ENCODE measurements around the gene SPOCK3. TPM values are rescaled to one million over a fixed set of nuclear protein-coding genes. Genes with fewer than 3 reads are reported as not detected.

SPOCK3 gene
- total RNA-seq, 2 experiments from 2014 or later: not detected

DNA sequence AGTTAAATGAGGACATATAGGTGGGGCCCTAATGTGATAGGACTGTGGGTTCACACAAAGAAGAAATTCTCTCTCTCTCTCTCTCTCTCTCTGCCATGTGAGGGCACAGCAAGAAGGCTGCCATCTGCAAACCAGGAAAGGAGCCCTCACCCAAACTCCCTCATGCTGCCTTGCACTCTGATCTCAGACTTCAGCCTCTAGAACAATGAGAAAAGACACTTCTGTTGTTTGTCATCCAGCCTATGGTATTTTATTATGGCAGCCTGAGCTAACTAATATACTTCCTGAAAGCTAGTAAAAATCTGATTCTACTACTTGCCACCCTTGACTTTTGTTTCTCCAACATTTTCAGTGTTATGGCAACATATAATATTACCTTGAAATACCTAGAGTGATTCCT, 425.9 kb downstream of the SPOCK3 start:
- H3K27me3 Mint-ChIP-seq: no peaks in the 10 kb centered on the region
- Histone ChIP-seq H3K9me3 (ENCODE audit: control insufficient read depth in 1 of 2, insufficient read depth in 1 of 2, low read length in 2 of 2) (no peaks in the 10 kb centered on the region), H3K27ac (ENCODE audit: low read depth in 1 of 2, low read length in 2 of 2) (no peak overlapping the region), H3K4me1 (ENCODE audit: insufficient read depth, low read length) (no peaks in the 10 kb centered on the region), H3K4me3 (ENCODE audit: low read length) (no peak overlapping the region), H3K36me3 (ENCODE audit: insufficient read depth, low read length) (no peaks in the 10 kb centered on the region), H3K27me3 (ENCODE audit: control insufficient read depth in 1 of 2, insufficient read depth in 2 of 2, low read length in 2 of 2) (no peaks in the 10 kb centered on the region)
- H3K36me3 Mint-ChIP-seq (ENCODE audit: low read depth): no peaks in the 10 kb centered on the region
- no peaks in the 10 kb centered on the region for H3K4me1 Mint-ChIP-seq (ENCODE audit: low read depth)
- intact Hi-C loops (cut with DNase I, micrococcal nuclease): no loop called here
- ChIA-PET CTCF (no interaction called here), POLR2A (no interaction called here)
- no peak for DNase-seq
- ATAC-seq (ENCODE audit: poor library complexity): no peak
- no peak overlapping the region for H3K4me3 Mint-ChIP-seq
- H3K9me3 Mint-ChIP-seq: peaks cover 5% of the 10 kb centered on the region
- TF ChIP-seq, protein P1, sequence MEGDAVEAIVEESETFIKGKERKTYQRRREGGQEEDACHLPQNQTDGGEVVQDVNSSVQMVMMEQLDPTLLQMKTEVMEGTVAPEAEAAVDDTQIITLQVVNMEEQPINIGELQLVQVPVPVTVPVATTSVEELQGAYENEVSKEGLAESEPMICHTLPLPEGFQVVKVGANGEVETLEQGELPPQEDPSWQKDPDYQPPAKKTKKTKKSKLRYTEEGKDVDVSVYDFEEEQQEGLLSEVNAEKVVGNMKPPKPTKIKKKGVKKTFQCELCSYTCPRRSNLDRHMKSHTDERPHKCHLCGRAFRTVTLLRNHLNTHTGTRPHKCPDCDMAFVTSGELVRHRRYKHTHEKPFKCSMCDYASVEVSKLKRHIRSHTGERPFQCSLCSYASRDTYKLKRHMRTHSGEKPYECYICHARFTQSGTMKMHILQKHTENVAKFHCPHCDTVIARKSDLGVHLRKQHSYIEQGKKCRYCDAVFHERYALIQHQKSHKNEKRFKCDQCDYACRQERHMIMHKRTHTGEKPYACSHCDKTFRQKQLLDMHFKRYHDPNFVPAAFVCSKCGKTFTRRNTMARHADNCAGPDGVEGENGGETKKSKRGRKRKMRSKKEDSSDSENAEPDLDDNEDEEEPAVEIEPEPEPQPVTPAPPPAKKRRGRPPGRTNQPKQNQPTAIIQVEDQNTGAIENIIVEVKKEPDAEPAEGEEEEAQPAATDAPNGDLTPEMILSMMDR (IDR thresholded peaks at IDR 0.05): no peak
- no peak overlapping the region for H3K27ac Mint-ChIP-seq

DNA sequence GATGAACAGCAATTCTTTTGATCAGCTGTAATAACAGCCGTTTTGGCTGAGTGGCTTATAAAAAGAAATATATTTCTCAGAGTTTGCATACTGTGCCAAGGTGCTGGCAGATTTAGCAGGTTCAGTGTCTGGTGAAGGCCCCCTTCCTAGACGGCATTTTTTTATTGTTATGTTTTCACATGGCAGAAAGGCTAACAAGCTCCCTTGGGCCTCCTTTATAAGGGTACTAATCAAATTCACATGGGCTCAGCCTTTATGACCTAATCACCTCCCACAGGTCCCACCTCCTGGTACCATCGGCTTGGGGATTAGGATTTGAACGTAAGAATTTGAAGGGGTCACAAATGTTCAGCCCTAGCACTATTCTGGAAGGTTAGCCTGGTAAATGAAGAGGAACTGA, 431.9 kb downstream of the SPOCK3 start:
- Mint-ChIP-seq H3K27ac (no peak overlapping the region), H3K9me3 (peaks cover 5% of the 10 kb centered on the region), H3K4me3 (no peak overlapping the region), H3K4me1 (ENCODE audit: low read depth) (no peaks in the 10 kb centered on the region), H3K27me3 (no peaks in the 10 kb centered on the region), H3K36me3 (ENCODE audit: low read depth) (no peaks in the 10 kb centered on the region)
- H3K27me3 ChIP-seq (ENCODE audit: control insufficient read depth in 1 of 2, insufficient read depth in 2 of 2, low read length in 2 of 2): no peaks in the 10 kb centered on the region
- peaks cover 0 to 4% of the 10 kb centered on the region in 2 experiments for H3K9me3 ChIP-seq (ENCODE audit: control insufficient read depth in 1 of 2, insufficient read depth in 1 of 2, low read length in 2 of 2)
- no peak for ATAC-seq (ENCODE audit: poor library complexity)
- no peak overlapping the region for H3K4me3 ChIP-seq (ENCODE audit: low read length)
- TF ChIP-seq, protein P1 (IDR thresholded peaks at IDR 0.05): no peak
- no peak for DNase-seq
- ChIA-PET POLR2A (no interaction called here), CTCF (no interaction called here)
- no peak overlapping the region for H3K27ac ChIP-seq (ENCODE audit: low read depth in 1 of 2, low read length in 2 of 2)
- H3K4me1 ChIP-seq (ENCODE audit: insufficient read depth, low read length): no peaks in the 10 kb centered on the region
- H3K36me3 ChIP-seq (ENCODE audit: insufficient read depth, low read length): no peaks in the 10 kb centered on the region
- intact Hi-C loops (cut with DNase I, micrococcal nuclease): no loop called here

DNA sequence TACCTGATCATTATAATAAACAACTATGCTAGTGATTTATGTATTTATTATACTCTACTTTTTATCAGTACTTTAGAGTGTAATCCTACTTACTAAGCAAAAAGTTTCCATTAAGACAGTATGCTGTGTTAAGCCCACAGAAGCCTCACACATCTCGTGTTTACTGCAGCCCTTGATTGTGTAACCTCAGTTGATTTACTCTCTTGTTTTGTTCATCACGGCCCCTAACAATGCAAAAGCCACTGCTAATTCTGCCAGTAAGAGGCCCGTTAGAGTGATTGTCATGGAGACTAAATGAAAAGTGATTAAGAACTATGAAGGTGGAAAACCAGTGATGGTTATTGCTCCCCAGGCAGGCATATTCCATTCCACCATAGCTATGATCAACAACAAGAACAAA, 436.2 kb downstream of the SPOCK3 start:
- Mint-ChIP-seq H3K9me3 (peaks cover 5% of the 10 kb centered on the region), H3K4me1 (ENCODE audit: low read depth) (no peaks in the 10 kb centered on the region), H3K36me3 (ENCODE audit: low read depth) (no peaks in the 10 kb centered on the region), H3K27ac (no peak overlapping the region), H3K27me3 (no peaks in the 10 kb centered on the region), H3K4me3 (no peak overlapping the region)
- intact Hi-C loops (cut with DNase I, micrococcal nuclease): no loop called here
- no peak for ATAC-seq (ENCODE audit: poor library complexity)
- no peaks in the 10 kb centered on the region for H3K36me3 ChIP-seq (ENCODE audit: insufficient read depth, low read length)
- H3K4me1 ChIP-seq (ENCODE audit: insufficient read depth, low read length): no peaks in the 10 kb centered on the region
- H3K9me3 ChIP-seq (ENCODE audit: control insufficient read depth in 1 of 2, insufficient read depth in 1 of 2, low read length in 2 of 2): peaks cover 0 to 4% of the 10 kb centered on the region in 2 experiments
- no peaks in the 10 kb centered on the region for H3K27me3 ChIP-seq (ENCODE audit: control insufficient read depth in 1 of 2, insufficient read depth in 2 of 2, low read length in 2 of 2)
- ChIA-PET CTCF (no interaction called here), POLR2A (no interaction called here)
- no peak for DNase-seq
- H3K27ac ChIP-seq (ENCODE audit: low read depth in 1 of 2, low read length in 2 of 2): no peak overlapping the region
- H3K4me3 ChIP-seq (ENCODE audit: low read length): no peak overlapping the region
- TF ChIP-seq, protein P1 (IDR thresholded peaks at IDR 0.05): no peak

Data from CD4-positive, alpha-beta T cell (primary cell).